ENCODE results near the gene PRPF8.

Gene PRPF8

DNA sequence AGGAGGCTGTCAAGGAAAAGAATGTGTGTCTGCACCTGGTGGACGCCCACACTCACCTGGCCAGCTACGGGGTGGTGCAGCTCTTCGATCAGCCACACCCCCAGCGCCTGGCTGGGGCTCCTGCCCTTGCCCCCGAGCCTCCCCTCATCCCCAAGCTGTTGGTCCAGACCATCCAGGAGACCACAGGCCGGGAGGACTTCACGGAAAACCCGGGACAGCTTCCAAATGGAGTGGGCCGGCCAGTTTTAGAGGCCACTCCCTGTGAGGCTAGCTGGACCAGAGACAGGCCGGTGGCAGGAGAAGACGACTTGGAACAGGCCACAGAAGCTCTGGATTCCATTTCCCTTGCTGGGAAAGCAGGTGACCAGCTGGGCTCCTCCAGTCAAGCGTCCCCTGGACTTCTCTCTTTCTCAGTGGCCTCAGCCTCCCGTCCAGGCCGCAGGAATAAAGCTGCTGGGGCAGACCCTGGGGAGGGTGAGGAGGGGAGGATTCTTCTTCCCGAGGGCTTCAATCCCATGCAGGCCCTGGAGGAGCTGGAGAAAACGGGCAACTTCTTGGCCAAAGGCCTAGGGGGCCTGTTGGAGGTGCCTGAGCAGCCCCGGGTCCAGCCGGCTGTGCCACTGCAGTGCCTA lies 42.1 kb upstream of the PRPF8 start:
- Histone ChIP-seq H3K27ac (ENCODE audit: low read length) (no peak overlapping the region), H3K9ac (ENCODE audit: low read depth, low read length) (no peak overlapping the region), H3K36me3 (ENCODE audit: insufficient read depth, low read length) (peaks cover 14% of the 10 kb centered on the region), H2AFZ (ENCODE audit: low read depth, low read length) (no peak overlapping the region), H4K20me1 (ENCODE audit: insufficient read depth, low read length) (no peaks in the 10 kb centered on the region), H3K9me3 (ENCODE audit: insufficient read depth, low read length, severe bottlenecking) (no peaks in the 10 kb centered on the region), H3K4me1 (ENCODE audit: insufficient read depth, low read length) (peaks cover 34% of the 10 kb centered on the region), H3K4me2 (ENCODE audit: insufficient read depth, low read length) (no peak overlapping the region), H3K4me3 (ENCODE audit: low read depth in 1 of 2, low read length in 2 of 2) (no peak overlapping the region), H3K79me2 (ENCODE audit: insufficient read depth, low read length) (peaks cover 23% of the 10 kb centered on the region), H3K27me3 (ENCODE audit: insufficient read depth, low read length, poor library complexity) (no peaks in the 10 kb centered on the region)
- DNase-seq (no peak), ATAC-seq (ENCODE audit: insufficient read depth, low read depth) (no peak)
- TF ChIP-seq CTCF (IDR thresholded peaks at IDR 0.05; ENCODE audit: borderline replicate concordance, extremely low read depth, low read length, poor library complexity, severe bottlenecking) (no peak), EZH2 (IDR thresholded peaks at IDR 0.05; ENCODE audit: borderline replicate concordance, low read depth, low read length, severe bottlenecking) (no peak)

GRCh38 chr17:1725642-1726511 lies 41.2 kb upstream of the PRPF8 start:
- peaks cover 23% of the 10 kb centered on the region for H3K79me2 ChIP-seq (ENCODE audit: insufficient read depth, low read length)
- TF ChIP-seq EZH2 (IDR thresholded peaks at IDR 0.05; ENCODE audit: borderline replicate concordance, low read depth, low read length, severe bottlenecking), result no peak
- no peak for DNase-seq
- H2AFZ ChIP-seq (ENCODE audit: low read depth, low read length), result no peak overlapping the region
- ATAC-seq (ENCODE audit: insufficient read depth, low read depth), result no peak
- no peaks in the 10 kb centered on the region for H3K27me3 ChIP-seq (ENCODE audit: insufficient read depth, low read length, poor library complexity)
- peak overlapping the region in 1 of 2 experiments; percentile 74; a peak in 2 of 4 replicates for H3K4me3 ChIP-seq (ENCODE audit: low read depth in 1 of 2, low read length in 2 of 2)
- H3K27ac ChIP-seq (ENCODE audit: low read length), result no peak overlapping the region
- H3K36me3 ChIP-seq (ENCODE audit: insufficient read depth, low read length), result peaks cover 14% of the 10 kb centered on the region
- H3K9ac ChIP-seq (ENCODE audit: low read depth, low read length), result peak overlapping the region; percentile 76; the same call in 1 of the 2 replicates
- H3K9me3 ChIP-seq (ENCODE audit: insufficient read depth, low read length, severe bottlenecking), result no peaks in the 10 kb centered on the region
- peak overlapping the region; percentile 98 for H3K4me2 ChIP-seq (ENCODE audit: insufficient read depth, low read length)
- H4K20me1 ChIP-seq (ENCODE audit: insufficient read depth, low read length), result no peaks in the 10 kb centered on the region
- H3K4me1 ChIP-seq (ENCODE audit: insufficient read depth, low read length), result peaks cover 34% of the 10 kb centered on the region

GRCh38 chr17:1724869-1725641 lies 40.4 kb upstream of the PRPF8 start:
- Histone ChIP-seq H2AFZ (ENCODE audit: low read depth, low read length) (peak overlapping the region; percentile 87), H3K27ac (ENCODE audit: low read length) (peak overlapping the region; percentile 67), H3K36me3 (ENCODE audit: insufficient read depth, low read length) (peaks cover 14% of the 10 kb centered on the region), H3K4me2 (ENCODE audit: insufficient read depth, low read length) (peak overlapping the region; percentile 98), H3K4me1 (ENCODE audit: insufficient read depth, low read length) (peaks cover 37% of the 10 kb centered on the region), H3K9me3 (ENCODE audit: insufficient read depth, low read length, severe bottlenecking) (no peaks in the 10 kb centered on the region), H4K20me1 (ENCODE audit: insufficient read depth, low read length) (no peaks in the 10 kb centered on the region), H3K4me3 (ENCODE audit: low read depth in 1 of 2, low read length in 2 of 2) (peak overlapping the region; percentile 57 to 74; a peak in 3 of 4 replicates), H3K27me3 (ENCODE audit: insufficient read depth, low read length, poor library complexity) (no peaks in the 10 kb centered on the region), H3K79me2 (ENCODE audit: insufficient read depth, low read length) (peaks cover 23% of the 10 kb centered on the region), H3K9ac (ENCODE audit: low read depth, low read length) (peak overlapping the region; percentile 76)
- TF ChIP-seq EZH2 (IDR thresholded peaks at IDR 0.05; ENCODE audit: borderline replicate concordance, low read depth, low read length, severe bottlenecking) (no peak), CTCF (IDR thresholded peaks at IDR 0.05; ENCODE audit: borderline replicate concordance, extremely low read depth, low read length, poor library complexity, severe bottlenecking) (peak; percentile 28)
- ATAC-seq (ENCODE audit: insufficient read depth, low read depth) (no peak; the same call in 2 of the 3 replicates), DNase-seq (no peak)

Measured in DND-41 (cell line).